Keratinocyte (primary cell): ENCODE data around the gene CMTM7.
A peak's percentile ranks its signal among the peaks of the same experiment; 100 is the strongest.

Source experiments
- CTCF ChIP-seq, 3 experiments: IDR thresholded peaks in 1 of 3; conservative IDR thresholded peaks in 1 of 3; optimal IDR thresholded peaks in 1 of 3; 2 replicates in 2 of 3; 3 replicates in 1 of 3; pipeline versions ENCODE3 to v1.5.1; 2011; ENCODE audit warnings: low read length in 3 of 3, mild to moderate bottlenecking in 3 of 3, moderate library complexity in 2 of 3, control low read depth in 1 of 3, inconsistent platforms in 1 of 3; ENCODE audit not compliant: insufficient read depth in 2 of 3; ENCODE audit errors: extremely low read depth in 1 of 3
- EZH2 ChIP-seq: IDR thresholded peaks from one replicate; pipeline ENCODE4 v1.6.1; 2012; ENCODE audit warnings: inconsistent platforms, mild to moderate bottlenecking, low read length, moderate library complexity

- TF ChIP-seq CTCF (optimal IDR thresholded peaks at IDR 0.05 in 1 of 3, IDR thresholded peaks at IDR 0.05 in 1 of 3, conservative IDR thresholded peaks at IDR 0.05 in 1 of 3; ENCODE audit: extremely low read depth in 1 of 3, insufficient read depth in 2 of 3, low read length in 3 of 3) (peak in 2 of 3 experiments; percentile 46 to 60), EZH2 (no peak)
These were observed 7.5 kb downstream of the CMTM7 start for GRCh38 chr3:32399030-32399620.
